Measurements from ENCODE around the gene AP2M1.
"Not testable (repeated sequence)": the region's sequence is repeated elsewhere in the genome, so short reads cannot be mapped to it uniquely, and the experiment has no call there.

Gene AP2M1

GRCh38 chr3:184157206-184157605 is 17.4 kb upstream of the AP2M1 start:
- FAIRE-seq: no peak

- no peak for FAIRE-seq
These were observed 16.3 kb upstream of the AP2M1 start for GRCh38 chr3:184158404-184158803.

GRCh38 chr3:184160456-184160855 is 14.2 kb upstream of the AP2M1 start:
- no peak for FAIRE-seq

GRCh38 chr3:184162571-184163070 is 12.0 kb upstream of the AP2M1 start:
- not testable (repeated sequence) for FAIRE-seq

- FAIRE-seq: no peak
These were observed 9.9 kb upstream of the AP2M1 start for GRCh38 chr3:184164648-184165330.

- no peak for FAIRE-seq
These were observed 9.1 kb upstream of the AP2M1 start for GRCh38 chr3:184165543-184165942.

GRCh38 chr3:184166671-184167070 is 8.0 kb upstream of the AP2M1 start:
- no peak for FAIRE-seq

- FAIRE-seq: no peak
These were observed 6.9 kb upstream of the AP2M1 start for GRCh38 chr3:184167786-184168185.

GRCh38 chr3:184168363-184169120 is 6.1 kb upstream of the AP2M1 start:
- no peak for FAIRE-seq

GRCh38 chr3:184169896-184170875 is 4.5 kb upstream of the AP2M1 start:
- no peak for FAIRE-seq

GRCh38 chr3:184171562-184171961 is 3.1 kb upstream of the AP2M1 start:
- no peak for FAIRE-seq

- no peak for FAIRE-seq
These were observed 1.8 kb upstream of the AP2M1 start for GRCh38 chr3:184172681-184173373.

- FAIRE-seq: no peak
These were observed 1.3 kb upstream of the AP2M1 start for GRCh38 chr3:184173374-184173722.

GRCh38 chr3:184174284-184174645 is 390 bp upstream of the AP2M1 start:
- FAIRE-seq: no peak

GRCh38 chr3:184175506-184175905 is 851 bp downstream of the AP2M1 start:
- FAIRE-seq: no peak

- FAIRE-seq: no peak
These were observed 1.3 kb downstream of the AP2M1 start for GRCh38 chr3:184175981-184176376.

GRCh38 chr3:184176377-184177330 is 2.0 kb downstream of the AP2M1 start:
- no peak for FAIRE-seq

- FAIRE-seq: no peak
These were observed 2.7 kb downstream of the AP2M1 start for GRCh38 chr3:184177331-184177731.

- no peak for FAIRE-seq
These were observed 3.2 kb downstream of the AP2M1 start for GRCh38 chr3:184177767-184178306.

GRCh38 chr3:184178521-184179138 is 4.0 kb downstream of the AP2M1 start:
- FAIRE-seq: no peak

GRCh38 chr3:184180165-184180564 is 5.5 kb downstream of the AP2M1 start:
- FAIRE-seq: no peak

All from colon (tissue), 2 donors.